H1 (cell line): ENCODE measurements around the gene FAM174A. TPM values are rescaled to one million over a fixed set of nuclear protein-coding genes. Genes with fewer than 3 reads are reported as not detected.

Experiments
- CTCF ChIA-PET: fragments of 300-600 bp; sonication (Branson Sonifier 250); formaldehyde crosslinking; loops from one replicate; lab custom pipeline; 2021; ENCODE audit not compliant: partially characterized antibody; lab: Charles Lee
- POLR2A ChIA-PET: fragments of 300-600 bp; sonication (Branson Sonifier 250); formaldehyde crosslinking; loops from one replicate; lab custom pipeline; 2021; ENCODE audit warnings: inconsistent platforms; ENCODE audit not compliant: partially characterized antibody; lab: Charles Lee
- DNase-seq, 2 experiments: peaks; one replicate each; pipeline versions ENCODE4 v3.0.0 to v3.0.0-alpha.2; 2010 to 2022; ENCODE audit warnings: low spot score in 2 of 2, low read depth in 1 of 2, mixed read lengths in 1 of 2
- FAIRE-seq: peaks from 2 replicates; lab custom pipeline; 2011; peaks lifted over from hg19 to GRCh38; lab: Jason Lieb, UNC
- H2AFZ ChIP-seq: 2 replicates; pipeline ENCODE4 v1.8.1; 2012; ENCODE audit warnings: low read length, inconsistent platforms
- H2AK5ac ChIP-seq: 2 replicates; pipeline ENCODE4 v1.6.1; 2013; ENCODE audit warnings: low read depth, low read length
- H2BK120ac ChIP-seq: replicated peaks from 2 replicates; pipeline ENCODE3; 2013; ENCODE audit warnings: low read depth, low read length, inconsistent platforms
- H2BK12ac ChIP-seq: 2 replicates; pipeline ENCODE4 v1.6.1; 2013; ENCODE audit warnings: low read depth, low read length
- H2BK15ac ChIP-seq: 2 replicates; pipeline ENCODE4 v1.6.1; 2013; ENCODE audit warnings: low read length
- H2BK20ac ChIP-seq: 2 replicates; pipeline ENCODE4 v1.6.1; 2013; ENCODE audit warnings: low read length
- H2BK5ac ChIP-seq: 2 replicates; pipeline ENCODE4 v1.6.1; 2013; ENCODE audit warnings: low read depth, low read length
- H3K14ac ChIP-seq: 2 replicates; pipeline ENCODE4 v1.6.1; 2013; ENCODE audit warnings: inconsistent platforms; ENCODE audit not compliant: insufficient read length
- H3K18ac ChIP-seq: 2 replicates; pipeline ENCODE4 v1.6.1; 2013; ENCODE audit warnings: low read length; ENCODE audit errors: extremely low read depth
- H3K23ac ChIP-seq: 2 replicates; pipeline ENCODE4 v1.6.1; 2013; ENCODE audit warnings: inconsistent platforms; ENCODE audit not compliant: insufficient read length
- H3K23me2 ChIP-seq: 2 replicates; pipeline ENCODE4 v1.6.1; 2013; ENCODE audit warnings: low read depth, low read length
- H3K27ac ChIP-seq: 2 replicates; pipeline ENCODE4 v1.6.1; 2011; ENCODE audit warnings: low read depth, low read length, inconsistent platforms
- H3K27me3 ChIP-seq, 4 experiments: replicated peaks in 1 of 4; 1 replicate in 1 of 4; 2 replicates in 3 of 4; pipeline versions ENCODE4 v1.6.1 to v1.8.1; 2011 to 2013; ENCODE audit warnings: low read length in 3 of 4, mild to moderate bottlenecking in 3 of 4, inconsistent platforms in 2 of 4, mixed read lengths in 2 of 4, moderate library complexity in 1 of 4; ENCODE audit not compliant: control insufficient read depth in 3 of 4, insufficient read depth in 3 of 4; ENCODE audit errors: extremely low read depth in 1 of 4
- H3K36me3 ChIP-seq, 4 experiments: 2 replicates each; pipeline versions ENCODE4 v1.6.1 to v1.8.1; 2011 to 2013; ENCODE audit warnings: mild to moderate bottlenecking in 4 of 4, low read length in 3 of 4, moderate library complexity in 2 of 4, control low read depth in 1 of 4, inconsistent platforms in 1 of 4; ENCODE audit not compliant: insufficient read depth in 4 of 4, control insufficient read depth in 2 of 4
- H3K4ac ChIP-seq: replicated peaks from 2 replicates; pipeline ENCODE3; 2013; ENCODE audit warnings: low read length, low read depth, mixed read lengths, inconsistent platforms; ENCODE audit not compliant: insufficient read length
- H3K4me1 ChIP-seq, 4 experiments: replicated peaks in 1 of 4; 1 replicate in 1 of 4; 2 replicates in 3 of 4; pipeline versions ENCODE4 v1.6.1 to v1.8.1; 2011 to 2013; ENCODE audit warnings: low read length in 3 of 4, inconsistent platforms in 2 of 4, mixed read lengths in 1 of 4; ENCODE audit not compliant: insufficient read depth in 4 of 4, control insufficient read depth in 3 of 4
- H3K4me2 ChIP-seq, 2 experiments: 2 replicates each; pipeline versions ENCODE4 v1.6.1 to v1.8.1; 2011 to 2013; ENCODE audit warnings: low read depth in 2 of 2, low read length in 2 of 2, control low read depth in 1 of 2, inconsistent platforms in 1 of 2, mild to moderate bottlenecking in 1 of 2; ENCODE audit not compliant: insufficient read depth in 1 of 2
- H3K4me3 ChIP-seq, 4 experiments: fragments of 200-600, 300-600 bp in 1 of 4; sonication (generic), shearing (Covaris generic), sonication (Bioruptor Twin) in 1 of 4; 2 replicates each; pipeline versions ENCODE4 v1.5.1 to v1.8.1; 2011 to 2016; ENCODE audit warnings: low read length in 4 of 4, low read depth in 3 of 4, control low read depth in 2 of 4, inconsistent platforms in 2 of 4, mild to moderate bottlenecking in 2 of 4, mixed read lengths in 1 of 4, moderate library complexity in 1 of 4; ENCODE audit not compliant: insufficient read depth in 2 of 4; ENCODE audit errors: extremely low read depth in 1 of 4
- H3K56ac ChIP-seq: replicated peaks from 2 replicates; pipeline ENCODE3; 2013; ENCODE audit warnings: low read depth, mild to moderate bottlenecking, mixed read lengths, low read length, inconsistent platforms; ENCODE audit not compliant: insufficient read length
- H3K79me1 ChIP-seq: 2 replicates; pipeline ENCODE4 v1.6.1; 2013; ENCODE audit warnings: low read depth, low read length, control low read depth
- H3K79me2 ChIP-seq, 2 experiments: 2 replicates each; pipeline versions ENCODE4 v1.6.1 to v1.8.1; 2012 to 2013; ENCODE audit warnings: low read length in 2 of 2, mild to moderate bottlenecking in 2 of 2, inconsistent platforms in 1 of 2; ENCODE audit not compliant: insufficient read depth in 2 of 2, control insufficient read depth in 1 of 2
- H3K9ac ChIP-seq, 4 experiments: replicated peaks in 1 of 4; 1 replicate in 1 of 4; 2 replicates in 3 of 4; pipeline versions ENCODE4 v1.6.1 to v1.8.1; 2011 to 2013; ENCODE audit warnings: low read depth in 3 of 4, low read length in 3 of 4, control low read depth in 2 of 4, mild to moderate bottlenecking in 2 of 4, moderate library complexity in 2 of 4, inconsistent platforms in 1 of 4; ENCODE audit errors: extremely low read depth in 1 of 4
- H3K9me3 ChIP-seq, 2 experiments: 2 replicates each; pipeline versions ENCODE4 v1.6.1 to v1.8.1; 2012 to 2013; ENCODE audit warnings: mild to moderate bottlenecking in 2 of 2, moderate library complexity in 2 of 2, control low read depth in 1 of 2, inconsistent platforms in 1 of 2, low read depth in 1 of 2, low read length in 1 of 2, mixed read lengths in 1 of 2; ENCODE audit not compliant: insufficient read depth in 2 of 2
- H4K20me1 ChIP-seq, 2 experiments: replicated peaks in 1 of 2; 2 replicates each; pipeline versions ENCODE3 to v1.8.1; 2011 to 2013; ENCODE audit warnings: inconsistent platforms in 2 of 2, low read length in 2 of 2, mild to moderate bottlenecking in 1 of 2; ENCODE audit not compliant: insufficient read depth in 2 of 2, control insufficient read depth in 1 of 2
- H4K5ac ChIP-seq: 2 replicates; pipeline ENCODE4 v1.6.1; 2013; ENCODE audit warnings: low read length, low read depth, mixed read lengths, inconsistent platforms; ENCODE audit not compliant: insufficient read length
- H4K8ac ChIP-seq: 2 replicates; pipeline ENCODE4 v1.8.0; 2013; ENCODE audit warnings: mild to moderate bottlenecking, moderate library complexity, low read length, inconsistent platforms; ENCODE audit not compliant: insufficient read depth; ENCODE audit errors: extremely low read depth
- H4K91ac ChIP-seq: replicated peaks from 2 replicates; pipeline ENCODE3; 2013; ENCODE audit warnings: low read length, mixed read lengths, inconsistent platforms; ENCODE audit not compliant: insufficient read length
- HDAC6 ChIP-seq: IDR thresholded peaks from one replicate; pipeline ENCODE4 v1.7.1; 2012; ENCODE audit warnings: low read depth, mild to moderate bottlenecking, inconsistent platforms, low read length, moderate library complexity
- WGBS, 2 experiments: shearing (Covaris generic) in 1 of 2; methylation state at CpG; one replicate each; pipeline versions ENCODE4 v1.1.6 to v1.1.7; 2013 to 2015; ENCODE audit warnings: low lambda C conversion rate in 2 of 2, mixed read lengths in 2 of 2, inconsistent platforms in 1 of 2, low coverage in 1 of 2, missing lambda C conversion rate in 1 of 2; ENCODE audit not compliant: insufficient replicate concordance in 2 of 2, insufficient coverage in 1 of 2, insufficient read length in 1 of 2; ENCODE audit errors: extremely low coverage in 1 of 2, missing lambda C conversion rate in 1 of 2; 5-methylcytosine and 5-hydroxymethylcytosine counted together
- polyA plus RNA-seq, 7 experiments: library from polyadenylated mRNA; depleted of rRNA in 3 of 7; stranded (reverse) in 5 of 7; unstranded in 2 of 7; fragments of >200 nt in 5 of 7; fragments of 200-250 nt in 2 of 7; gene quantifications; 1 replicate in 5 of 7; 2 replicates in 1 of 7; 4 replicates in 1 of 7; pipeline versions ENCODE4 v1.2.1 to v1.2.3, GENCODE V29; 2011 to 2013; ENCODE audit warnings: missing spikeins in 2 of 7, mixed read lengths in 2 of 7
- total RNA-seq: library from RNA; stranded (reverse); fragmentation: NEBNext Ultra II Directional; extraction: Animal tissue kit (Norgen Biotek cat#: 25700); gene quantifications from 2 replicates; pipeline ENCODE4 v1.2.1, GENCODE V29; 2021

FAM174A gene
- total and polyA plus RNA-seq, 2 of the 8 experiments (the other 6 are each of a cell fraction or from before 2014, with no cell fraction given), result 3.9 to 5.3 TPM

DNA sequence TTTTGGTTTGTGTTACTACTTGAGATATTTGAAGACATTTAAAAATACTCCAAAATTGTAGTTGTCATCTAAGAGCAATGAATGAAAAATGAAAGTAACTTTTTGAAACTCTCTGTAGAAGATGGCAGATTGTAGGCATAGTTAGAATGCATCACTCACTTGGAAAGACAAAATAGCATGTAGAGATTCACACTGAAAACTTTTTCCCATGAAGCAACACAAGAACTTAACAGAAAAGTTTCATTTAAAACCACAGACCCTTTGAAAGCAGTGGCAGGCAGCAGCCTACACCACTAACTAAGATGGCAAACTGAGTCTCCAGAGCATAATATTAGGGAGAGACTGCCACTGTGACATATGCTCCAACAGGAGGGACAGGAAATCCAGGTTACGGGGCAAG lies 18.9 kb upstream of the FAM174A start:
- Histone ChIP-seq H3K23ac (no peak overlapping the region), H3K27me3 (no peaks in the 10 kb centered on the region), H3K4me1 (no peaks in the 10 kb centered on the region; a peak in 2 of 7 replicates), H4K20me1 (no peaks in the 10 kb centered on the region), H3K4me2 (no peak overlapping the region), H3K23me2 (no peaks in the 10 kb centered on the region), H3K36me3 (no peaks in the 10 kb centered on the region), H3K79me2 (no peaks in the 10 kb centered on the region), H2BK12ac (no peak overlapping the region), H3K14ac (no peak overlapping the region), H3K79me1 (no peaks in the 10 kb centered on the region), H3K27ac (no peak overlapping the region), H2BK20ac (no peak overlapping the region), H4K8ac (no peak overlapping the region), H4K5ac (no peak overlapping the region), H3K56ac (no peak overlapping the region), H2AFZ (no peak overlapping the region), H2BK5ac (no peak overlapping the region), H2BK15ac (no peak overlapping the region), H3K4ac (no peak overlapping the region), H3K4me3 (no peak overlapping the region), H2AK5ac (no peak overlapping the region), H2BK120ac (no peak overlapping the region), H4K91ac (no peak overlapping the region), H3K9ac (no peak overlapping the region), H3K9me3 (no peaks in the 10 kb centered on the region), H3K18ac (no peak overlapping the region)
- POLR2A ChIA-PET, result no interaction called here
- CTCF ChIA-PET, result interaction anchor here (1.5 kb wide), 1 partner anchor 9 kb away, joined by 3 read pairs; no protein-coding TSS in a partner anchor
- TF ChIP-seq HDAC6, result no peak
- DNase-seq, result no peak
- no peak for FAIRE-seq
- WGBS, 2 experiments, result 93% methylated on average over 1 of the region's 1 CpG; no CpG with 5 or more reads in 1 of the 2 experiments
